Measurements from ENCODE around the gene DHX57.
A peak's percentile ranks its signal among the peaks of the same experiment; 100 is the strongest.

Gene DHX57, protein sequence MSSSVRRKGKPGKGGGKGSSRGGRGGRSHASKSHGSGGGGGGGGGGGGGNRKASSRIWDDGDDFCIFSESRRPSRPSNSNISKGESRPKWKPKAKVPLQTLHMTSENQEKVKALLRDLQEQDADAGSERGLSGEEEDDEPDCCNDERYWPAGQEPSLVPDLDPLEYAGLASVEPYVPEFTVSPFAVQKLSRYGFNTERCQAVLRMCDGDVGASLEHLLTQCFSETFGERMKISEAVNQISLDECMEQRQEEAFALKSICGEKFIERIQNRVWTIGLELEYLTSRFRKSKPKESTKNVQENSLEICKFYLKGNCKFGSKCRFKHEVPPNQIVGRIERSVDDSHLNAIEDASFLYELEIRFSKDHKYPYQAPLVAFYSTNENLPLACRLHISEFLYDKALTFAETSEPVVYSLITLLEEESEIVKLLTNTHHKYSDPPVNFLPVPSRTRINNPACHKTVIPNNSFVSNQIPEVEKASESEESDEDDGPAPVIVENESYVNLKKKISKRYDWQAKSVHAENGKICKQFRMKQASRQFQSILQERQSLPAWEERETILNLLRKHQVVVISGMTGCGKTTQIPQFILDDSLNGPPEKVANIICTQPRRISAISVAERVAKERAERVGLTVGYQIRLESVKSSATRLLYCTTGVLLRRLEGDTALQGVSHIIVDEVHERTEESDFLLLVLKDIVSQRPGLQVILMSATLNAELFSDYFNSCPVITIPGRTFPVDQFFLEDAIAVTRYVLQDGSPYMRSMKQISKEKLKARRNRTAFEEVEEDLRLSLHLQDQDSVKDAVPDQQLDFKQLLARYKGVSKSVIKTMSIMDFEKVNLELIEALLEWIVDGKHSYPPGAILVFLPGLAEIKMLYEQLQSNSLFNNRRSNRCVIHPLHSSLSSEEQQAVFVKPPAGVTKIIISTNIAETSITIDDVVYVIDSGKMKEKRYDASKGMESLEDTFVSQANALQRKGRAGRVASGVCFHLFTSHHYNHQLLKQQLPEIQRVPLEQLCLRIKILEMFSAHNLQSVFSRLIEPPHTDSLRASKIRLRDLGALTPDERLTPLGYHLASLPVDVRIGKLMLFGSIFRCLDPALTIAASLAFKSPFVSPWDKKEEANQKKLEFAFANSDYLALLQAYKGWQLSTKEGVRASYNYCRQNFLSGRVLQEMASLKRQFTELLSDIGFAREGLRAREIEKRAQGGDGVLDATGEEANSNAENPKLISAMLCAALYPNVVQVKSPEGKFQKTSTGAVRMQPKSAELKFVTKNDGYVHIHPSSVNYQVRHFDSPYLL (N-terminal part only)

GRCh38 chr2:38875576-38876367, at the start of gene DHX57, which contains the start of gene MORN2:
DHX57 (minus strand) TSS chr2:38875934; CDS start chr2:38868405, 7,529 bp downstream.
MORN2 (plus strand) TSS chr2:38875976.
- peak; percentile 92 for DNase-seq

DNA sequence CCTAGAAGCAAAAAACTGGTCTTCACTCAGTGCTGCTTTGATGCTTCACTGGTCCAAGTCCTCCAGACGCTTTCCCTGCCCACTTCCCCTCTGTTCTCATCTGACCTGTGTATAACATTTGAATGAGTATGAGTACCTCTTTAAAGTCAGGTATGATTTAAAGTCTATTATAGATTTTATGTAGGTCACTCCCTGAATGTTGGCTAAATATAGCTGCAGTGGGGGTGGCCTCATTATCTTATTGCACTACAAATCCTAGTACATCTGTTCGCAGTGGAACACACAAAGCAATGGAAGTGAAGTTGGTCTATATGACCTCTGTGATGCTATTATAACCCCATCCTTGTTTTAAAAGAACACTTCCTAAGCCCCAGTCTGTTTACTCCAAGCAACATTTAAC, 47.2 kb upstream of the DHX57 start:
- DNase-seq: no peak

DNA sequence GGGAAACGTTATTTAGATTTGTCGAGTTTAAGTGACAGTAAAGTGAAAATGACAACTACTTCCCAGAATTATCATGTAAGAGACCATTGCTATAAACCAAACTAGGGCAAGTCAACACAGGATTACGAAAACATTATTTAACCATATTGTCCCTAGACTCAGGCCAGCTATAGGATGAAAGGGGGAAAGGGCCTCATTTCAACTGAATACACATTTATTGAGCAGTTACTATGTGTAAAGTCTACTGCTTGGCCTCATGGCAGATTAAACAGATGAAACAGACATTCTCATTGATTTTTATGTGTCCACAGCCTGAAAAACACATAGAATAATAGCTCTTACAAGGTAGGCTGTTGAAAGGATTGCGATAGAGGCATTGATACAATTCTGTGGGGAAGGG, 46.7 kb upstream of the DHX57 start:
- DNase-seq: no peak

DNA sequence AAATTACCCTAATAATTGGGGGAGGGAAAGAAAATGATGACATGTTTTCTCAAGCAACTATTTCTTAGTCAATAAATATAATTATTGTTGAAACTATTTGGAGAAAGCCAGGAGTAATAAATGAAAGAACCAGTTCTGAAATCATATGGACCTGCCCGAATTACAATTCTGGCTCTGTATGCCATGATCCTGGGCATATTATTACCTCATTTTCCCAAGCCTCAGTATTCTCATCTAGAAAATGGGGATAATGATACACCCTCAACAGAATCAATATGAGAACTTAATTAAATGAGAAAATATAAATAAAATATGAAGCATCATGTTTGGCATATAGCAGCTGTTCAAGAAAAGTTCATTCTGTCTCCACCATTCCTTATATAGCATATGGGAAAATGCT, 36.9 kb upstream of the DHX57 start:
- no peak for DNase-seq

DNA sequence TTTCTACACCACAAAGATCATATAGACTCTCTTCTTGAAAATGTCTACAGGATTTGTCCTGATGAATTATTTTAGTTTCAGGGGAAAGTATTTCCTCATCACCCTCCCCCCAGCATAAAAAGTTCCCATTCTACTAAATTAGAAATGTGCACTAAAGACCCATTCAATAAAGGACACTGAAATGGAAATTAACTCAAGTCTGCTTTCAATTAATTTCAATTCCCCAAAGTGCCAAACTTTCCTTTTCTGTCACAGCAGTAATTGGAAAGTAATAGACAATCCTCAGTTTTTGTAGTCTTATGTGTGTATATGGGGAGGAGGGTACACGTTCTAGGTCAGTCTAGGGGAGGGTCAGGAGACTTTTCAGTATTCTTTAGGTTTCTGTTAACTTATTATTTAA, 35.5 kb upstream of the DHX57 start:
- no peak for DNase-seq

GRCh38 chr2:38909872-38910271, 34.1 kb upstream of the DHX57 start:
- no peak for DNase-seq

DNA sequence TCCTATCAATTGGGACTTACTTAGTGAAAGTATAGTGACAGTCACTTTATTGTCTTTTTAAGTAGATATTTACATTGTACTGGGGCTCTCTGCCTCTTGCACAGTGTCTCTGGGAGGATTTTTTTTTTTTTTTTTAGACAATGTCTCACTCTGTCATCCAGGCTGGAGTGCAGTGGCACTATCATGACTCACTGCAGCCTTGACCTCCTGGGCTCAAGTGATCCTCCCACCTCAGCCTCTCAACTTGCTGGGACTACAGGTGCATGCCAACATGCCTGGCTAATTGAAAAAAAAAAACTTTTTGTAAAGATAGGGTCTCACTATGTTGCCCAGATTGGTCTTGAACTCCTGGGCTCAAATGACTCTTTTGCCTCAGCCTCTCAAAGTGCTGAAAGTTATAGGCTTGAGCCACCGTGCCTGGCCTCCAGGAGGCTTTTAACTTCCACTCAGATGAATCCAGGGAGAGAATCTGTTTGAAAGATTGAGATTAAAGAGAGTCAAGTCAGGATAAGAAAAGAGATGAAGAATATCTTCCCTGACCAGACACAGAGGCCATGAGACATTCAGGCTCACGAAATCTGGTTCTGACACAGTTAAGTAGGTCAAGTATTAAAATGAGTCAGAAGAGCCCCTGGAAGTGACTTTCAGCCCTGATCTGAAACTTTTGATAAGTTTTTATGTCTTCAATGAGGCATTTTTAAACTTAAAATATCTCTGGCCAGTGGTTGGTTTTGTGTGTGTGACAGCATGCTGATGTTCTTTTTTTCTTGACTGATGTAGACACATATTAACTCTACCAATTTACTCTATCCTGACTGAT, 32.2 kb upstream of the DHX57 start:
- no peak for DNase-seq

DNA sequence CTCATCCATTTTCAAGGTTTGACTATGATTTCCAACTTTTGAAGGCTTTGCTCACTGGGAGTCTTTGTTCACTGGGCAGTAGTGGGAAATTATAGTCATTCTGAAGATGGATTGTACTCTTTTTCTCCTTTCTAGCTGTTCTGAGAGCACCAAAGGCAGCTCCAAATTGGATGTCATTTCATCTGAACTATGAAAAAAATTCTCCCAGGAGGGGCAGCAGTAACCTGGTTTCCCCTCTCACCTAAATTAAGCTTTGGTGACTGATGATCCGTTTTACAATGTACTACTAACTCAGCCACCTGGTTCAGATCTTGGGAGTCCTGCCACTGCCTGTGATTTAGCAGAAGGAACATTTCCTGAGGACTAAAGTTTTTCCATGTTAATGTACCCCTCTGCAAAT, 31.5 kb upstream of the DHX57 start:
- no peak for DNase-seq

DNA sequence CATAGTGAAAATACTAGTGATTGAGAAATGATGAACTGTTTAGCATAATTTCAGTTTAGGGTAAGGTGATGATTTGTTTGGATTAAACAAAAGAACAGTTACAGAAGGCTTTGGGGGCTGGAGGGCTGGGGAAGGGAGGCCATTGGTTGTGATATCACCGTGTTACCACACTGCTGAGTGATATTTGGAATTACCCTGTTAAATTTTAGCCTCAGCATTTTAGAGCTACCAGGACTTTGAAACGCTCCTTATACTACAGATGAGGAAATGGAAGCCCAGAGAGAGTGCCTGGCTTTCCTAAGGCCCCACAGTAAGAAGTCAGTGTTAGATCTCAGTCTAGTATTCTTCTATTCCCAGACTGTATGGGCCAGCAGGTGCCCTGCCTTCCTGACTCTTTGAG, 29.5 kb upstream of the DHX57 start:
- DNase-seq: no peak

DNA sequence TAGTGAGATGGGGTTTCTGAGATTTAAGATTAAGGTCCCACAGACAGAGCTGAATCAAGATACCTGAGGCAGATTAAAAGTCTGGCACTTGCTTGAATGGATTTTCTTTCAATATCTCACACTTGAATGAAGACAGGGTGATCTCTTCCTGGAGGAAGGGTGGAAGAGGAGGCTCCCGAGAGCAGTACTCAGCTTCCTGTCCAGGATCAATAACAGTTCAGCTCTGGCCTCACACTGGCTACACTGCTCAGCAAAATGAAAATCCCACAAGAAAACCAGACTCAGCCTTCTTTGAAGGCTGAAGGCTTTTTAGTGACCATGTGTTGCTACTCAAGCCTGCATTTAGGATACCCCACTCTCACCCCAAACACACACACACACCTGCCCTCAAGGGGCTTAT, 25.0 kb upstream of the DHX57 start:
- DNase-seq: no peak

DNA sequence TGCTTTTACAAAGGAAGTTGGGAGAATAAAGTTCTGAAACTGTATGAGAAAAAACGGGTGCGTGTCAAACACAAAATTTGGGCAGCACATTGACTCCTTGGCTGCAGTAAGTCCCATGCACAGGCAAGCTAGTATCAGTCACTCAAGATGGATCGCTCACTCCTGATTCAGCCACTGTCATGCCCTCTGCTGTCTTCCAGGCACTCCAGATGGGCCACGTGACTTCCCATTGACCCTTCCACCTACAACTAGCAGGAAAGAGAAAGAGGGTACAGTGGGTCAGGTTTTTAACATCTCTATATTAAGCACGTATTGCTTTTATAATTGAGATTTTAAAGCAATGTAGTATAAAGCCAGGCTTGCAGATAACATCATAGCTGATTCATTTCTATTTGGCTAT, 22.5 kb upstream of the DHX57 start:
- DNase-seq: no peak

- DNase-seq: no peak
These were observed 17.1 kb upstream of the DHX57 start for GRCh38 chr2:38892819-38893218.

GRCh38 chr2:38889575-38889974, 13.8 kb upstream of the DHX57 start, which contains the start of gene ARHGEF33:
ARHGEF33 (plus strand) TSS chr2:38889875; CDS start chr2:38919448, 29,573 bp downstream.
- DNase-seq: no peak

DNA sequence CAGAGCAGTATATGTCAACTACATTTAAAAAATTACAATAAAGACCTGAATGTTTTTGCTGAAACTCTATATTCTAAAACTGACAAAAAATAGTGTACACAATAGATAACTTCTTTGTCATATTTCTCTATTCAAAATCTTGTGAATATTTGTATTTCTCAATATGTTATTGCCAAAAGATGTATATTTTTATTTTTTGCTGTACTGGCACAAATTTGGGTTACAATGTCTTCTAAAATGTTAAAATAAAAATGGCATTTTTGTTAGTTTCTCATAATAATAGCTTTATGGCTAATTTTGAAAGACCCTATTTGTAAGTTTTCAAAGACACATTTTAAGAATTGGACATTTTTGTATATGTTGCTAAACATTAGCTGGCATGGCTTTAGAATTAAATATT, 13.3 kb upstream of the DHX57 start:
- DNase-seq: no peak

- DNase-seq: no peak
These were observed 12.3 kb upstream of the DHX57 start for GRCh38 chr2:38887902-38888554.

GRCh38 chr2:38887347-38887746, 11.6 kb upstream of the DHX57 start:
- peak; percentile 11 for DNase-seq

- DNase-seq: no peak
These were observed 10.3 kb upstream of the DHX57 start for GRCh38 chr2:38886063-38886462.

DNA sequence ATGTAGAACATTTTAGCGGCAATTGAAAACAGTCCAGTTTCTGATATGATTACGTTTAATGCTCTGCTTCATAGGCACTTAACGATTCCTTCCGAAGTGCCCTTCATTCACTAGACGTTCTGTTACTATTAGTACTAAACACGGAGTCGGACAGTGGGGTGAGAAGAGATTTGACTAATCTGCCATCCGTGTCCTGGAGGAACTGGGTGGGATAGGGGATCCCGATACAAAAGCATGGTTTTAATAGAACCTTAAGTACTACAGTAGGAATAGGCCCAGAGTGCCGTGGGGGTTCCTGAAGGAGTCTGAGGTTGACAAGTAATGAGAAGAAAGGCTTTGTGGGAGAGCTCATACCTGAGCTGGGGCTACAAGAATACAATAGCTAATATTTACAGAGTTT, 673 bp upstream of the DHX57 start:
- no peak for DNase-seq

GRCh38 chr2:38875227-38875575, 533 bp downstream of the DHX57 start:
- DNase-seq: no peak

GRCh38 chr2:38873763-38874162, 2.0 kb downstream of the DHX57 start:
- no peak for DNase-seq

DNA sequence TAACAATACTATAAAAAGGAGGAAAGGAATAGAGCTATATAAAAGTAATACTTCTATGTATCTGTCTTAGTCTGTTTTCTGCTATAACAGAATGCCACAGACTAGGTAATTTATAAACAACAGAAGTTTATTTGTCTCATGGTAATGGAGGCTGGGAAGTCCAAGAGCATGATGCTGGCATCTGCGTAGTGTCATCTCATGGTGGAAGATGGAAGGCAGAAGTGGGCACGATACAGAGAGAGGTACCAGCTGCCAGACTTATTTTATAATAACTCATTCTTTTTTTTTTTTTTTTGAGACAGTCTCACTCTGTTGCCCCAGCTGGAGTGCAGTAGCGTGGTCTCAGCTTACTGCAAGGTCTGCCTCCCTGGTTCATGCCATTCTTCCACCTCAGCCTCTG, 4.3 kb downstream of the DHX57 start:
- no peak for DNase-seq
